GM12872 (cell line): ENCODE results near the gene PSPC1.

Source experiments
- TF ChIP-seq, protein P1 (sequence below): IDR thresholded peaks from 3 replicates; pipeline ENCODE4 v1.5.1; 2011; ENCODE audit warnings: low read depth, mild to moderate bottlenecking, low read length, moderate library complexity; ENCODE audit not compliant: insufficient read depth

PSPC1 gene

DNA sequence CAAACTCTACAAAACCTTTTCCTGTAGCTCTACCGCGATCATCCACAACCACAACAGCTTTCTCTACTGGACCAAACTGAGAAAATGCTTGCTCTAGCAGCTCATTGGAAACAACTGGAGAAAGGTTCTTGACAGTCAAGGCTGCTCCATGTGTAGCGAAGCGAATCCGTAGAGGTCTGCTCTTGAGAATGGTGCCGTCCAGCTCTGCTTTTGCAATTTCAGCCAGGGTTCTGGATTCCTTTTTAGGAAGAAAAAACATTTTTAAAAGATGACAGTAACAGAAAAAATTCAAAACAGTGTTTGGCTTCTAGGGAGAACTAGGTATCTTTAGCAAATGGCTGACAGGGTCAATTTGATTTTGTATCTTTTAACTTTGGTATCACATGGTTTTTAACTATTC is 10.4 kb downstream of the PSPC1 start:
- TF ChIP-seq, protein P1, sequence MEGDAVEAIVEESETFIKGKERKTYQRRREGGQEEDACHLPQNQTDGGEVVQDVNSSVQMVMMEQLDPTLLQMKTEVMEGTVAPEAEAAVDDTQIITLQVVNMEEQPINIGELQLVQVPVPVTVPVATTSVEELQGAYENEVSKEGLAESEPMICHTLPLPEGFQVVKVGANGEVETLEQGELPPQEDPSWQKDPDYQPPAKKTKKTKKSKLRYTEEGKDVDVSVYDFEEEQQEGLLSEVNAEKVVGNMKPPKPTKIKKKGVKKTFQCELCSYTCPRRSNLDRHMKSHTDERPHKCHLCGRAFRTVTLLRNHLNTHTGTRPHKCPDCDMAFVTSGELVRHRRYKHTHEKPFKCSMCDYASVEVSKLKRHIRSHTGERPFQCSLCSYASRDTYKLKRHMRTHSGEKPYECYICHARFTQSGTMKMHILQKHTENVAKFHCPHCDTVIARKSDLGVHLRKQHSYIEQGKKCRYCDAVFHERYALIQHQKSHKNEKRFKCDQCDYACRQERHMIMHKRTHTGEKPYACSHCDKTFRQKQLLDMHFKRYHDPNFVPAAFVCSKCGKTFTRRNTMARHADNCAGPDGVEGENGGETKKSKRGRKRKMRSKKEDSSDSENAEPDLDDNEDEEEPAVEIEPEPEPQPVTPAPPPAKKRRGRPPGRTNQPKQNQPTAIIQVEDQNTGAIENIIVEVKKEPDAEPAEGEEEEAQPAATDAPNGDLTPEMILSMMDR: no peak

DNA sequence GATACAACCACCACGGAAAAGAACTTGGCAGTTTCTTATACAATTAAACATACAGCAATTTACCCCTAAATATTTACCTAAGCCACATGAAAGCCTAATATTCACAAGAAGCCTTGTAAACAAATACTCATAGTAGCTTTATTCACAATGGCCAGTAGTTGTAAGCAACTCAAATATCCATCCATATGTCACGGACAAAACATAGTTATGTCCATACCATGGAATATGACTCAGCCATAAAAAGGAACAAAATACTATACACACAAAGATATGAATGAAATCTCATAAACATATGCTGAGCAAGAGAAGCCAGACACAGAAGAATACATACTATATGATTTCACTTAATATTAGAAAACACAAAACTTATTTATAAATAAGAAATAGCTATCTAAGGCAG is 12.9 kb downstream of the PSPC1 start:
- TF ChIP-seq, protein P1: no peak

DNA sequence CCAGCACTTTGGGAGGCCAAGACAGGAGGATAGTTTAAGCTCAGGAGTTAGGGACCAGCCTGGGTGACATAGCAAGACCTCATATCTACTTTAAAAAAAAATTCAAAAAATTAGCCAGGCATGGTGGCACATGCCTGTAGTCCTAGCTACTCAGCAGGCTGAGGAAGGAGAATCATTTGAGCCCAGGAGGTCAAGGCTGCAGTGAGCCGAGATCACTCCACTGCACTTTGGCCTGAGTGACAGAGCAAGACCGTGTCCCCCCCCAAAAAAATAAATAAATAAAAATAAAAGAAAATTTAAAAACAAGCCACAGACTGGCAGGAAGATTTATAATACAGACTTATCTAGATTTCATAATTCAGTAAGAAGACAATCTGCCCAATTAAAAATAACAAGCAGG is 14.8 kb downstream of the PSPC1 start:
- TF ChIP-seq, protein P1: no peak

DNA sequence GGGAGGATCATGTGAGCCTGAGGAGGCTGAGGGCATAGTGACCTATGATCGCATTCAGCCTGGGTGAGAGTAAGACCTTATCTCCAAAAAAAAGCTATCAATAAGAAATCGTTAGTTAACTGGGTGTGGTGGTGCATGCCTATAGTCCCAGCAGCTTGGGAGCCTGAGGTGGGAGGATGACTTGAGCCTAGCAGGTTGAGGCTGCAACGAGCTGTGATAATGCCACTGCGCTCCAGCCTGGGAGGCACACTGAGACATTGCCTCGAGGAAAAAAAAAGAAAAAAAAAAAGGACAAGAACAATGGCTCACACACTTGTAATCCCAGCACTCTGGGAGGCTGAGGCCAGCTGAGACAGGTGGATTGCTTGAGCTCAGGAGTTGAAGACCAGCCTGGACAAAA is 16.2 kb downstream of the PSPC1 start:
- TF ChIP-seq, protein P1: no peak

DNA sequence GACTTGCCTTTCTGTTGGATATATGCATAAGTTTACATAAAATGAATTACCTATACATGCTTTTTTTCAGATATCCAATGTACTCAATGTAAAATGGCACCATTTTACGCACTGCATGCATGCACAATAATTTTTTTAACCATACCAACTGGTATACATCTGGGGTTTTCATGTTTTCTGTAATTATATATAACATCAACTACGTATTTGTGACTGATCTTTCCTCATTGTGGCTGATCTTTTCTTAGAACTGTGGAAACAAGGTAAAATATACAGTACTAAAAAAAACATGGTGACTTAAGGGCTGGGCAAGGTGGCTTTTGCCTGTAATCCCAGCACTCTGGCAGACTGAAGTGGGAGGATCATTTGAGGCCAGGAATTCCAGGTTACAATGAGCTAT is 18.5 kb downstream of the PSPC1 start:
- TF ChIP-seq, protein P1: no peak

DNA sequence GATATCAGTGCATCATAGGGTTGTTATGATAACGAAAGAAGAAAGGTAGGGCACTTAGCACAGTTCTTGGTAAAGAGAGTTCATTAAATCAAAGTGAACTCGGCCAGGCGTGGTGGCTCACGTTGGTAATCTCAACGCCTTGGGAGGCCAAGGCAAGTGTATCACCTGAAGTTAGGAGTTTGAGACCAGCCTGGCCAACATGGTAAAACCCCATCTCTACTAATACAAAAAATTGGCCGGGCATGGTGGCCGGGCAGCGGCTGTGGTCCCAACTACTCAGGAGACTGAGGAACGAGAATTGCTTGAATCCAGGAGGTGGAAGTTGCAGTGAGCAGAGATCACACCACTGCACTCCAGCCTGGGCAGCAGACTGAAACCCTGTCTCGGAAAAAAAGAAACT is 19.1 kb downstream of the PSPC1 start:
- TF ChIP-seq, protein P1: no peak

DNA sequence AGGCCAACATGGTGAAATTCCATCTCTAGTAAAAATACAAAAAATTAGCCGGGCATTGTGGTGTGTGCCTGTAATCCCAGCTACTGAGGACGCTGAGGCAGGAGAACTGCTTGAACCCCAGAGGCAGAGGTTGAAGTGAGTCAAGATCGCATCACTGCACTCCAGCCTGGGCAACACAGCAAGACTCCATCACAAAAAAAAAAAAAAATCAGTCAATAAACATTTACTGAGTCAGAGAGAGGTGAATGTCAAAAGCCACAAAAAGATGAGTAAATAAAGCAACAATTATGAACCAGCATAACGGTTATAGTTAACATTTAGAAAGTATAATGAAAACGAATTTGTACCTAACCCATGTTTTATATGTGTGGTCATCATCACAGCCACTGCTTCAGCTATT is 23.1 kb downstream of the PSPC1 start:
- TF ChIP-seq, protein P1: no peak

DNA sequence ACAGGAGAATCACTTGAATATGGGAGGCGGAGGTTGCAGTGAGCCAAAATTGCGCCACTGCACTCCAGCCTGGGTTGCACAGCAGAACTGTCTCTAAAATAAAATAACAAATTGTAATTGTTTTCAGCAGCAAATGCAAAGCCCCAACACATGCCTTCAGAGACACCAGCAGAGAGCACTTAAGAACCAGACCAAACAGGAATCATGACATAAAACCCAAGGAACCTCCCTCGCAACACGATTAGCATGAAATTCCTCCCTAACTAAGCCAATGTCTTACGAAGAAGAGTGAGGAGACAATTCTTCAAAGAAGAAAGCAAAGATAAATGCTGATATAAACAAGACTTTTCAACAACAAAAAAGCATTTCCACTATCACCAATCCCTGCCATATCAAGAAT is 40.1 kb downstream of the PSPC1 start:
- TF ChIP-seq, protein P1: no peak
